Endothelial cell of umbilical vein (primary cell): ENCODE results near the gene FRS2.

Source experiments
- CTCF ChIP-seq, 2 donors: IDR thresholded peaks; 1 replicate in 1 of 2; 2 replicates in 1 of 2; pipeline ENCODE4 v1.5.1; 2011; ENCODE audit warnings: low read length in 2 of 2, mild to moderate bottlenecking in 2 of 2, moderate library complexity in 2 of 2, control low read depth in 1 of 2, inconsistent platforms in 1 of 2, low read depth in 1 of 2; ENCODE audit not compliant: insufficient read depth in 1 of 2; ENCODE audit errors: extremely low read depth in 1 of 2
- EZH2 ChIP-seq: IDR thresholded peaks from 2 replicates; pipeline ENCODE4 v1.6.1; 2012; ENCODE audit warnings: borderline replicate concordance, low read depth, mild to moderate bottlenecking, moderate library complexity, low read length, inconsistent platforms; ENCODE audit not compliant: severe bottlenecking
- MAX ChIP-seq: IDR thresholded peaks from 2 replicates; pipeline ENCODE4 v1.6.1; 2011; ENCODE audit not compliant: insufficient read depth, insufficient read length
- POLR2A ChIP-seq: IDR thresholded peaks from 2 replicates; pipeline ENCODE4 v1.6.1; 2012; ENCODE audit warnings: low read depth, mild to moderate bottlenecking, control low read depth, low read length
- POLR2AphosphoS5 ChIP-seq: IDR thresholded peaks from 2 replicates; pipeline ENCODE4 v1.6.1; 2012; ENCODE audit warnings: low read depth, mild to moderate bottlenecking, control low read depth, low read length, moderate library complexity; ENCODE audit not compliant: insufficient read depth

DNA sequence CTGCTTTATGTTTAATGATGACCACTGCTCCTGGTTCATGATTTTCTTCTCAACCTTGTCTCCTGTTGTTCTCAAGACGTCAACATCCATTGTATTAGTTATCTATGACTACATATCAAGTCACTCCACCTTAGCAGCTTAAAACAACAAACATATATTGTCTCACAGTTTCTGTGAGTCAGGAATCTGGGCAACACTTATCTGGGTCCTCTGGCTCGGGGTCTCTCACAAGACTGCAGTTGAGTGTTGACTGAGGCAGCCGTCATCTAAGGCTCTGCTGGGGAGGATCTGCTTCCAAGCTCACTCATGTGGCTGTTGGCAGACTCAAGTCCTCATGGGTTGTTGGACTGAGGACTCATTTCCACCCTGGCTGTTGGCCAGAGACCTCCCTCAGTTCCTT lies 27.3 kb upstream of the FRS2 start:
- no peak for TF ChIP-seq CTCF (IDR thresholded peaks at IDR 0.05; ENCODE audit: extremely low read depth in 1 of 2, insufficient read depth in 1 of 2, low read depth in 1 of 2, low read length in 2 of 2)
- no peak for TF ChIP-seq POLR2A
- no peak for TF ChIP-seq EZH2
- TF ChIP-seq MAX: no peak
- TF ChIP-seq POLR2AphosphoS5: no peak
